SU-DHL-6 (cell line): ENCODE data around the gene TPK1.

Experiments
- H2AFZ ChIP-seq: fragments of 200-600 bp; sonication (generic); 2 replicates; pipeline ENCODE4 v1.6.1; 2014; ENCODE audit warnings: low read depth, mild to moderate bottlenecking, moderate library complexity, mixed read lengths, antibody characterized with exemption, low read length; ENCODE audit not compliant: severe bottlenecking
- H3F3A ChIP-seq: fragments of 200-600 bp; shearing (Covaris generic); 2 replicates; pipeline ENCODE4 v1.6.0; 2016; ENCODE audit warnings: antibody characterized with exemption, mild to moderate bottlenecking; ENCODE audit not compliant: insufficient read depth
- H3K27ac ChIP-seq: fragments of 200-600 bp; sonication (generic); 2 replicates; pipeline ENCODE4 v1.5.1; 2016; ENCODE audit warnings: low read depth, mild to moderate bottlenecking, low read length, moderate library complexity, mixed read lengths
- H3K27me3 ChIP-seq: fragments of 200-600 bp; sonication (generic), shearing (Covaris generic); 2 replicates; pipeline ENCODE4 v1.6.0; 2014; ENCODE audit warnings: mild to moderate bottlenecking, low read length
- H3K36me3 ChIP-seq: fragments of 200-600 bp; sonication (generic); 2 replicates; pipeline ENCODE4 v1.6.1; 2014; ENCODE audit warnings: mild to moderate bottlenecking, low read length, mixed read lengths
- H3K4me2 ChIP-seq: fragments of 300-600, 200-600 bp; shearing (Covaris generic), sonication (generic); 2 replicates; pipeline ENCODE4 v1.6.0; 2014; ENCODE audit warnings: low read length, low read depth, mild to moderate bottlenecking; ENCODE audit not compliant: poor library complexity, severe bottlenecking
- H3K4me3 ChIP-seq: fragments of 200-600 bp; sonication (generic); 2 replicates; pipeline ENCODE4 v1.5.1; 2014; ENCODE audit warnings: antibody characterized with exemption, low read length, mild to moderate bottlenecking, mixed read lengths; ENCODE audit not compliant: insufficient read depth, poor library complexity, severe bottlenecking
- H3K79me2 ChIP-seq: fragments of 200-600 bp; sonication (generic); 2 replicates; pipeline ENCODE4 v1.6.1; 2014; ENCODE audit warnings: mild to moderate bottlenecking, low read length, moderate library complexity; ENCODE audit not compliant: insufficient read depth
- H3K9ac ChIP-seq: fragments of 200-600 bp; sonication (generic); 2 replicates; pipeline ENCODE4 v1.7.0; 2014; ENCODE audit warnings: mild to moderate bottlenecking, low read length
- H3K9me2 ChIP-seq: fragments of 200-600 bp; sonication (generic); replicated peaks from 2 replicates; pipeline ENCODE4 v1.6.1; 2014; ENCODE audit warnings: low read length; ENCODE audit not compliant: insufficient read depth
- H3K9me3 ChIP-seq: fragments of 200-600 bp; sonication (generic); 2 replicates; pipeline ENCODE4 v1.6.1; 2014; ENCODE audit warnings: low read length, mixed read lengths; ENCODE audit not compliant: insufficient read depth
- H4K20me1 ChIP-seq: fragments of 200-600 bp; sonication (generic); 2 replicates; pipeline ENCODE4 v1.6.1; 2014; ENCODE audit warnings: low read depth, mild to moderate bottlenecking, antibody characterized with exemption, low read length, moderate library complexity, mixed read lengths
- CTCF ChIP-seq: fragments of 200-600 bp; sonication (generic); IDR thresholded peaks from one replicate; pipeline ENCODE4 v1.5.1; 2017; ENCODE audit warnings: antibody characterized with exemption, mild to moderate bottlenecking, low read length, moderate library complexity; ENCODE audit not compliant: insufficient read depth, poor library complexity, severe bottlenecking
- EZH2phosphoT487 ChIP-seq: fragments of 200-600 bp; sonication (generic), shearing (Covaris generic); conservative IDR thresholded peaks from 2 replicates; pipeline ENCODE4 v1.6.1; 2018; ENCODE audit warnings: mild to moderate bottlenecking, antibody characterized with exemption, low read length, moderate library complexity, mixed read lengths

The TPK1 gene

GRCh38 chr7:144761493-144761892, 74.4 kb downstream of the TPK1 start:
- H3K36me3 ChIP-seq, result no peaks in the 10 kb centered on the region
- no peaks in the 10 kb centered on the region for H3K9me3 ChIP-seq
- no peak overlapping the region for H2AFZ ChIP-seq
- no peaks in the 10 kb centered on the region for H3K27me3 ChIP-seq
- TF ChIP-seq CTCF, result no peak
- TF ChIP-seq EZH2phosphoT487, result no peak
- no peak overlapping the region for H3K27ac ChIP-seq
- H3K4me2 ChIP-seq, result no peak overlapping the region
- no peaks in the 10 kb centered on the region for H3K9me2 ChIP-seq
- no peak overlapping the region for H3K4me3 ChIP-seq
- no peaks in the 10 kb centered on the region for H4K20me1 ChIP-seq
- H3F3A ChIP-seq, result no peaks in the 10 kb centered on the region
- no peaks in the 10 kb centered on the region for H3K79me2 ChIP-seq
- H3K9ac ChIP-seq, result no peak overlapping the region

- H3K4me3 ChIP-seq, result no peak overlapping the region
- no peaks in the 10 kb centered on the region for H3K27me3 ChIP-seq
- H3F3A ChIP-seq, result no peaks in the 10 kb centered on the region
- H3K79me2 ChIP-seq, result no peaks in the 10 kb centered on the region
- H4K20me1 ChIP-seq, result no peaks in the 10 kb centered on the region
- no peak overlapping the region for H3K4me2 ChIP-seq
- H3K9me3 ChIP-seq, result no peaks in the 10 kb centered on the region
- no peak overlapping the region for H3K9ac ChIP-seq
- no peaks in the 10 kb centered on the region for H3K36me3 ChIP-seq
- H3K9me2 ChIP-seq, result no peaks in the 10 kb centered on the region
- TF ChIP-seq CTCF (no peak), EZH2phosphoT487 (no peak)
- no peak overlapping the region for H3K27ac ChIP-seq
- H2AFZ ChIP-seq, result no peak overlapping the region
Observed at GRCh38 chr7:144759653-144760052, 76.2 kb downstream of the TPK1 start.

GRCh38 chr7:144747936-144748335, 87.9 kb downstream of the TPK1 start:
- no peaks in the 10 kb centered on the region for H3K79me2 ChIP-seq
- no peak overlapping the region for H3K27ac ChIP-seq
- H2AFZ ChIP-seq, result no peak overlapping the region
- H3K9me3 ChIP-seq, result no peaks in the 10 kb centered on the region
- no peaks in the 10 kb centered on the region for H3K27me3 ChIP-seq
- no peaks in the 10 kb centered on the region; the same call in 1 of the 2 replicates for H3K9me2 ChIP-seq
- no peak overlapping the region for H3K4me3 ChIP-seq
- TF ChIP-seq EZH2phosphoT487 (no peak), CTCF (no peak)
- H3K4me2 ChIP-seq, result no peak overlapping the region
- H3K9ac ChIP-seq, result no peak overlapping the region
- H4K20me1 ChIP-seq, result no peaks in the 10 kb centered on the region
- no peaks in the 10 kb centered on the region for H3K36me3 ChIP-seq
- no peaks in the 10 kb centered on the region for H3F3A ChIP-seq
